H9 (cell line): ENCODE results near the gene SAMD14. TPM values are rescaled to one million over a fixed set of nuclear protein-coding genes. Genes with fewer than 3 reads are reported as not detected.

Source experiments
- DNase-seq: peaks from one replicate; pipeline ENCODE4 v3.0.0-alpha.2; 2017
- H2AFZ ChIP-seq: one replicate; pipeline ENCODE4 v1.6.1; 2013; ENCODE audit warnings: mild to moderate bottlenecking, low read length, control low read depth, moderate library complexity
- H2AK5ac ChIP-seq: 2 replicates; pipeline ENCODE4 v1.6.1; 2013; ENCODE audit warnings: low read length, control low read depth, mixed read lengths; ENCODE audit not compliant: insufficient read length
- H2BK120ac ChIP-seq: one replicate; pipeline ENCODE4 v1.6.1; 2013; ENCODE audit warnings: low read depth, mild to moderate bottlenecking, low read length, control low read depth, inconsistent platforms; ENCODE audit not compliant: poor library complexity, severe bottlenecking
- H2BK12ac ChIP-seq: 2 replicates; pipeline ENCODE4 v1.6.1; 2013; ENCODE audit warnings: low read length, control low read depth, mixed read lengths, low read depth; ENCODE audit not compliant: insufficient read length
- H2BK15ac ChIP-seq: 2 replicates; pipeline ENCODE4 v1.6.1; 2013; ENCODE audit warnings: low read depth, low read length, control low read depth
- H2BK20ac ChIP-seq: one replicate; pipeline ENCODE4 v1.6.1; 2013; ENCODE audit warnings: low read depth, mild to moderate bottlenecking, low read length, control low read depth, inconsistent platforms; ENCODE audit not compliant: poor library complexity, severe bottlenecking
- H2BK5ac ChIP-seq: 2 replicates; pipeline ENCODE4 v1.6.1; 2013; ENCODE audit warnings: low read length, control low read depth, mixed read lengths; ENCODE audit not compliant: insufficient read length
- H3K14ac ChIP-seq: 2 replicates; pipeline ENCODE4 v1.6.1; 2013; ENCODE audit warnings: low read length, control low read depth; ENCODE audit not compliant: insufficient read depth
- H3K18ac ChIP-seq: 2 replicates; pipeline ENCODE4 v1.6.1; 2013; ENCODE audit warnings: low read depth, mild to moderate bottlenecking, mixed read lengths, low read length, control low read depth; ENCODE audit not compliant: insufficient read length
- H3K23ac ChIP-seq: 2 replicates; pipeline ENCODE4 v1.6.1; 2013; ENCODE audit warnings: low read length, control low read depth, mixed read lengths, low read depth; ENCODE audit not compliant: insufficient read length
- H3K23me2 ChIP-seq: 2 replicates; pipeline ENCODE4 v1.6.1; 2013; ENCODE audit warnings: low read depth, mild to moderate bottlenecking, mixed read lengths, low read length, control low read depth; ENCODE audit not compliant: insufficient read length, poor library complexity, severe bottlenecking
- H3K27ac ChIP-seq: 2 replicates; pipeline ENCODE4 v1.5.1; 2013; ENCODE audit warnings: low read length, control low read depth, mixed read lengths, low read depth; ENCODE audit not compliant: insufficient read length
- H3K27me3 ChIP-seq: 2 replicates; pipeline ENCODE4 v1.6.1; 2013; ENCODE audit warnings: low read length, control low read depth, inconsistent platforms; ENCODE audit not compliant: insufficient read depth
- H3K4ac ChIP-seq: 2 replicates; pipeline ENCODE4 v1.6.1; 2013; ENCODE audit warnings: low read depth, mild to moderate bottlenecking, control low read depth, inconsistent platforms, low read length, moderate library complexity
- H3K4me1 ChIP-seq: 2 replicates; pipeline ENCODE4 v1.6.1; 2013; ENCODE audit warnings: low read length, control low read depth, inconsistent platforms; ENCODE audit not compliant: insufficient read depth
- H3K4me2 ChIP-seq: 2 replicates; pipeline ENCODE4 v1.6.1; 2013; ENCODE audit warnings: low read length, control low read depth, mixed read lengths; ENCODE audit not compliant: insufficient read length, insufficient read depth
- H3K56ac ChIP-seq: 2 replicates; pipeline ENCODE4 v1.6.1; 2013; ENCODE audit warnings: low read depth, mild to moderate bottlenecking, mixed read lengths, low read length, control low read depth; ENCODE audit not compliant: insufficient read length
- H3K79me1 ChIP-seq: 2 replicates; pipeline ENCODE4 v1.6.1; 2013; ENCODE audit warnings: low read depth, mild to moderate bottlenecking, moderate library complexity, low read length, control low read depth, inconsistent platforms; ENCODE audit not compliant: insufficient read depth, poor library complexity, severe bottlenecking
- H3K79me2 ChIP-seq: 2 replicates; pipeline ENCODE4 v1.6.1; 2013; ENCODE audit warnings: low read length, control low read depth, inconsistent platforms; ENCODE audit not compliant: insufficient read depth
- H3K9ac ChIP-seq: 2 replicates; pipeline ENCODE4 v1.6.1; 2013; ENCODE audit warnings: low read length, control low read depth, mixed read lengths; ENCODE audit not compliant: insufficient read length; ENCODE audit errors: extremely low read depth
- H3K9me3 ChIP-seq: one replicate; pipeline ENCODE4 v1.6.1; 2013; ENCODE audit warnings: low read depth, low read length, inconsistent platforms; ENCODE audit not compliant: control insufficient read depth
- H3T11ph ChIP-seq: one replicate; pipeline ENCODE4 v1.6.1; 2013; ENCODE audit warnings: mild to moderate bottlenecking, low read length, control low read depth, inconsistent platforms
- H4K20me1 ChIP-seq: one replicate; pipeline ENCODE4 v1.6.1; 2013; ENCODE audit not compliant: control insufficient read depth, insufficient read length, insufficient read depth
- H4K5ac ChIP-seq: 2 replicates; pipeline ENCODE4 v1.6.1; 2013; ENCODE audit warnings: low read depth, mild to moderate bottlenecking, mixed read lengths, low read length, control low read depth; ENCODE audit not compliant: insufficient read length
- H4K8ac ChIP-seq: replicated peaks from 2 replicates; pipeline ENCODE4 v1.6.1; 2013; ENCODE audit warnings: low read length, control low read depth, mixed read lengths, low read depth; ENCODE audit not compliant: insufficient read length
- H4K91ac ChIP-seq: 2 replicates; pipeline ENCODE4 v1.6.1; 2013; ENCODE audit warnings: low read depth, mild to moderate bottlenecking, moderate library complexity, mixed read lengths, low read length, control low read depth; ENCODE audit not compliant: insufficient read length
- H3K27ac Mint-ChIP-seq, 3 experiments: 2 replicates in 2 of 3; 3 replicates in 1 of 3; pipeline ENCODE4 v1.8.0; 2020 to 2021; ENCODE audit warnings: mixed read lengths in 3 of 3, mild to moderate bottlenecking in 1 of 3, moderate library complexity in 1 of 3
- H3K27me3 Mint-ChIP-seq: 2 replicates; pipeline ENCODE4 v1.8.0; 2021; ENCODE audit warnings: low read depth, mild to moderate bottlenecking, moderate library complexity, mixed read lengths
- H3K36me3 Mint-ChIP-seq, 3 experiments: 2 replicates in 2 of 3; 3 replicates in 1 of 3; pipeline ENCODE4 v1.8.0; 2020 to 2021; ENCODE audit warnings: low read depth in 3 of 3, mixed read lengths in 3 of 3; ENCODE audit not compliant: insufficient read depth in 1 of 3
- H3K4me1 Mint-ChIP-seq, 2 experiments: 2 replicates each; pipeline ENCODE4 v1.8.0; 2020; ENCODE audit warnings: mixed read lengths in 2 of 2
- H3K4me3 Mint-ChIP-seq, 2 experiments: 2 replicates in 1 of 2; 3 replicates in 1 of 2; pipeline ENCODE4 v1.8.0; 2020 to 2021; ENCODE audit warnings: mild to moderate bottlenecking in 2 of 2, mixed read lengths in 2 of 2, moderate library complexity in 1 of 2
- H3K9me3 Mint-ChIP-seq, 2 experiments: 2 replicates in 1 of 2; 3 replicates in 1 of 2; pipeline ENCODE4 v1.8.0; 2020; ENCODE audit warnings: mild to moderate bottlenecking in 2 of 2, mixed read lengths in 2 of 2, moderate library complexity in 1 of 2
- WGBS: extraction: QIAGEN DNeasy Blood & Tissue Kit; methylation state at CpG from one replicate; pipeline ENCODE4 v1.1.7; 2013; ENCODE audit warnings: missing lambda C conversion rate, low lambda C conversion rate, mixed read lengths; ENCODE audit not compliant: insufficient read length; ENCODE audit errors: extremely low coverage; 5-methylcytosine and 5-hydroxymethylcytosine counted together
- total RNA-seq: library from RNA; stranded (reverse); gene quantifications from 2 replicates; pipeline ENCODE4 v1.2.1, GENCODE V29; 2021
- TF ChIP-seq, protein P1 (sequence below): fragments of 200-600 bp; sonication (generic); conservative IDR thresholded peaks from 3 replicates; pipeline ENCODE4 v1.8.0; 2021; ENCODE audit warnings: antibody characterized with exemption, mild to moderate bottlenecking

SAMD14 gene
- total RNA-seq, 1 experiment from 2014 or later: 5.9 TPM

DNA sequence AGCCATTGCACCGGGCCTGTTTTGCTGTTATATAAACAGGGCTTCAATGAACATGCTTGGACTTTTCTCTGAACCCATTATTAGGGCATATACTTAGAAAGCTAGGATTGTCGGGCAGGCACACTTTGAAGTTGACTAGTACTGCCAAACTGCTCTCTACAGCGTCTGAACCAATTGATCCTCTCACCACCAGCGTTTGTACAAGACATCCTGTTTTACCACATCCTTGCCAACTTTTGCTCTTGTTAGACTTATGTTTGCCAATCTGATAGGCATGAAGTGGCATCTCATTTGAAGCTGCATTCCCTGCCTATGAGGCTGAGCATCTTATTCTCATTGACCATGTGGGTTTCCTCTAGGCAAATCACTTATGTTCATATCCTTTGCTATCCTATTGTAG, 27.9 kb upstream of the SAMD14 start:
- no peak overlapping the region for H3K4me2 ChIP-seq
- no peaks in the 10 kb centered on the region for H3K4me1 ChIP-seq
- H3K4me3 Mint-ChIP-seq: no peak overlapping the region
- H2AFZ ChIP-seq: no peak overlapping the region
- H2BK5ac ChIP-seq: no peak overlapping the region
- no peak overlapping the region for H3K56ac ChIP-seq
- H3K79me1 ChIP-seq: no peaks in the 10 kb centered on the region
- no peak overlapping the region for H3K9ac ChIP-seq
- no peaks in the 10 kb centered on the region for H3K79me2 ChIP-seq
- no peak overlapping the region for H3K14ac ChIP-seq
- no peak overlapping the region for H4K91ac ChIP-seq
- H4K5ac ChIP-seq: no peak overlapping the region
- H2AK5ac ChIP-seq: no peak overlapping the region
- H3T11ph ChIP-seq: no peak overlapping the region
- no peak overlapping the region for H3K27ac ChIP-seq
- H3K9me3 ChIP-seq: no peaks in the 10 kb centered on the region
- H3K27ac Mint-ChIP-seq: no peak overlapping the region; a peak in 1 of 7 replicates
- H3K36me3 Mint-ChIP-seq: no peaks in the 10 kb centered on the region
- no peak overlapping the region for H4K8ac ChIP-seq
- H2BK15ac ChIP-seq: no peak overlapping the region
- no CpG with 5 or more reads among the region's 4 CpGs for WGBS
- H3K4ac ChIP-seq: no peak overlapping the region
- H3K4me1 Mint-ChIP-seq: peaks cover 17 to 20% of the 10 kb centered on the region in 2 experiments
- H3K23me2 ChIP-seq: peaks cover 13% of the 10 kb centered on the region
- peaks cover 28% of the 10 kb centered on the region for H3K27me3 Mint-ChIP-seq
- no peak overlapping the region for H2BK12ac ChIP-seq
- no peak overlapping the region for H3K18ac ChIP-seq
- H3K23ac ChIP-seq: no peak overlapping the region
- H2BK20ac ChIP-seq: no peak overlapping the region
- H4K20me1 ChIP-seq: no peaks in the 10 kb centered on the region
- H2BK120ac ChIP-seq: no peak overlapping the region
- no peaks in the 10 kb centered on the region for H3K9me3 Mint-ChIP-seq
- no peak for DNase-seq
- TF ChIP-seq, protein P1, sequence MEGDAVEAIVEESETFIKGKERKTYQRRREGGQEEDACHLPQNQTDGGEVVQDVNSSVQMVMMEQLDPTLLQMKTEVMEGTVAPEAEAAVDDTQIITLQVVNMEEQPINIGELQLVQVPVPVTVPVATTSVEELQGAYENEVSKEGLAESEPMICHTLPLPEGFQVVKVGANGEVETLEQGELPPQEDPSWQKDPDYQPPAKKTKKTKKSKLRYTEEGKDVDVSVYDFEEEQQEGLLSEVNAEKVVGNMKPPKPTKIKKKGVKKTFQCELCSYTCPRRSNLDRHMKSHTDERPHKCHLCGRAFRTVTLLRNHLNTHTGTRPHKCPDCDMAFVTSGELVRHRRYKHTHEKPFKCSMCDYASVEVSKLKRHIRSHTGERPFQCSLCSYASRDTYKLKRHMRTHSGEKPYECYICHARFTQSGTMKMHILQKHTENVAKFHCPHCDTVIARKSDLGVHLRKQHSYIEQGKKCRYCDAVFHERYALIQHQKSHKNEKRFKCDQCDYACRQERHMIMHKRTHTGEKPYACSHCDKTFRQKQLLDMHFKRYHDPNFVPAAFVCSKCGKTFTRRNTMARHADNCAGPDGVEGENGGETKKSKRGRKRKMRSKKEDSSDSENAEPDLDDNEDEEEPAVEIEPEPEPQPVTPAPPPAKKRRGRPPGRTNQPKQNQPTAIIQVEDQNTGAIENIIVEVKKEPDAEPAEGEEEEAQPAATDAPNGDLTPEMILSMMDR: no peak
- no peaks in the 10 kb centered on the region; the same call in 1 of the 2 replicates for H3K27me3 ChIP-seq
